ENCODE data around the gene MAN2C1. TPM values are rescaled to one million over a fixed set of nuclear protein-coding genes. Genes with fewer than 3 reads are reported as not detected.

The MAN2C1 gene
- total and polyA plus RNA-seq, 9 of the 15 experiments (the other 6 are each of a cell fraction or from before 2014, with no cell fraction given): 2.0 to 141 (median 39.9) TPM

DNA sequence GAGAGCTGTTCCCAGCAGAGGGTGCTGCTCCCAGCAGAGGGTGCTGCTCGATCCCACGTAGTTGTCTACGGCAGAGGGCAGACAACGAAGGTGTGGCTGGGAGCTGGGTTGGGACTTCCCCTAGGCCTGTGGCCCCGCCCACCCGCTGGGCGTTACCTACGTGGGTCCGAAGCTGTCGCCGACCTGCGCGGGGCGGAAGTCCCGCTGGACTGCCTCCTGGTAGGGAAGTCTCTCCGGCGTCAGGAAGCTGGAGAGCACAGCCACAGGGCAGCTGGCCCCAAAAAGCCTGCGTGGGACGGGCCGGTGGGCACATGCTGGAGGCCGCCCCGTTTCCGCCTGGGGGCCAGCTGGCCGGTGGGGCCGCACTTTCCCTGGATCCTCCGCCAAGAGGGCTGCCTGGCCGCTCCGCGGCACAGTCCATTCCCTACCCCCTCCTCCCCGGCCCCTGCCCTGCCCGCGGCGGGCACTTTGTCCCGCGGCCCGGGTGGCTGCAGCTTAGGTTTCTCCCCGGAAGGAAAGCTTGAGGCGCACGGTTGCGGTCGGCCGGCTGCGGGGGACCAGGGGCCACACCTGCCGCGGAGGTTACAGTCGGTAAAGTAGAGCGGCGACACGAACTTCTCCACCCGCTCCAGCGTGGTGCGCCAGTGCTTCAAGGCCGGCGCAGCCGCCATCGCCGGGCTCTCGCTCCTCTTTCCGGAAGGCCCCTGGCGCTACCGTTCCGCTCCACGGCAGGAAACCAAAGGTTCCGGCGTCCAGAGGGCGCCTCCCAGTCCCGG, at the start of gene MAN2C1 (continued):
- TF ChIP-seq KDM2B (CRISPR knock-in tag; IDR thresholded peaks at IDR 0.05): no peak
- TF ChIP-seq SMC3 (conservative IDR thresholded peaks at IDR 0.05; ENCODE audit: insufficient read depth, low read depth, low read length): peak; percentile 88
- TF ChIP-seq, protein P1, sequence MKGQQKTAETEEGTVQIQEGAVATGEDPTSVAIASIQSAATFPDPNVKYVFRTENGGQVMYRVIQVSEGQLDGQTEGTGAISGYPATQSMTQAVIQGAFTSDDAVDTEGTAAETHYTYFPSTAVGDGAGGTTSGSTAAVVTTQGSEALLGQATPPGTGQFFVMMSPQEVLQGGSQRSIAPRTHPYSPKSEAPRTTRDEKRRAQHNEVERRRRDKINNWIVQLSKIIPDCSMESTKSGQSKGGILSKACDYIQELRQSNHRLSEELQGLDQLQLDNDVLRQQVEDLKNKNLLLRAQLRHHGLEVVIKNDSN (CRISPR knock-in tag; IDR thresholded peaks at IDR 0.05): peak; percentile 36
- TF ChIP-seq, protein P2, sequence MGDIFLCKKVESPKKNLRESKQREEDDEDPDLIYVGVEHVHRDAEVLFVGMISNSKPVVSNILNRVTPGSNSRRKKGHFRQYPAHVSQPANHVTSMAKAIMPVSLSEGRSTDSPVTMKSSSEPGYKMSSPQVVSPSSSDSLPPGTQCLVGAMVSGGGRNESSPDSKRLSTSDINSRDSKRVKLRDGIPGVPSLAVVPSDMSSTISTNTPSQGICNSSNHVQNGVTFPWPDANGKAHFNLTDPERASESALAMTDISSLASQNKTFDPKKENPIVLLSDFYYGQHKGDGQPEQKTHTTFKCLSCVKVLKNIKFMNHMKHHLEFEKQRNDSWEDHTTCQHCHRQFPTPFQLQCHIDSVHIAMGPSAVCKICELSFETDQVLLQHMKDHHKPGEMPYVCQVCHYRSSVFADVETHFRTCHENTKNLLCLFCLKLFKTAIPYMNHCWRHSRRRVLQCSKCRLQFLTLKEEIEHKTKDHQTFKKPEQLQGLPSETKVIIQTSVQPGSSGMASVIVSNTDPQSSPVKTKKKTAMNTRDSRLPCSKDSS (IDR thresholded peaks at IDR 0.05; ENCODE audit: low read depth, partially characterized antibody): no peak
- no peak for TF ChIP-seq ZBTB8A (IDR thresholded peaks at IDR 0.05; ENCODE audit: partially characterized antibody)
- TF ChIP-seq ZNF165 (CRISPR knock-in tag; IDR thresholded peaks at IDR 0.05; ENCODE audit: borderline replicate concordance): no peak
- no peak for TF ChIP-seq PPARD (CRISPR knock-in tag; IDR thresholded peaks at IDR 0.05)
- no peak for TF ChIP-seq GATA2 (CRISPR knock-in tag; IDR thresholded peaks at IDR 0.05)
- no peak; the same call in 1 of the 2 replicates for TF ChIP-seq SRSF1 (IDR thresholded peaks at IDR 0.05; ENCODE audit: low read depth, low read length)
- no peak for TF ChIP-seq SMARCC2 (IDR thresholded peaks at IDR 0.05; ENCODE audit: low read depth)
- TF ChIP-seq ZNF431 (CRISPR knock-in tag; IDR thresholded peaks at IDR 0.05): 0 out of 2 replicates have a peak, but pooled peaks have one; percentile 15
- no peak for TF ChIP-seq HLTF (IDR thresholded peaks at IDR 0.05)
- TF ChIP-seq ZNF146 (CRISPR knock-in tag; IDR thresholded peaks at IDR 0.05; ENCODE audit: unreplicated experiment): no peak
- TF ChIP-seq, protein P3, sequence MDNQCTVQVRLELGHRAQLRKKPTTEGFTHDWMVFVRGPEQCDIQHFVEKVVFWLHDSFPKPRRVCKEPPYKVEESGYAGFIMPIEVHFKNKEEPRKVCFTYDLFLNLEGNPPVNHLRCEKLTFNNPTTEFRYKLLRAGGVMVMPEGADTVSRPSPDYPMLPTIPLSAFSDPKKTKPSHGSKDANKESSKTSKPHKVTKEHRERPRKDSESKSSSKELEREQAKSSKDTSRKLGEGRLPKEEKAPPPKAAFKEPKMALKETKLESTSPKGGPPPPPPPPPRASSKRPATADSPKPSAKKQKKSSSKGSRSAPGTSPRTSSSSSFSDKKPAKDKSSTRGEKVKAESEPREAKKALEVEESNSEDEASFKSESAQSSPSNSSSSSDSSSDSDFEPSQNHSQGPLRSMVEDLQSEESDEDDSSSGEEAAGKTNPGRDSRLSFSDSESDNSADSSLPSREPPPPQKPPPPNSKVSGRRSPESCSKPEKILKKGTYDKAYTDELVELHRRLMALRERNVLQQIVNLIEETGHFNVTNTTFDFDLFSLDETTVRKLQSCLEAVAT (IDR thresholded peaks at IDR 0.05): peak in 1 of 2 experiments; percentile 62; a peak in 1 of 4 replicates
- no peak for TF ChIP-seq ZSCAN29 (IDR thresholded peaks at IDR 0.05)
- TF ChIP-seq, protein P4, sequence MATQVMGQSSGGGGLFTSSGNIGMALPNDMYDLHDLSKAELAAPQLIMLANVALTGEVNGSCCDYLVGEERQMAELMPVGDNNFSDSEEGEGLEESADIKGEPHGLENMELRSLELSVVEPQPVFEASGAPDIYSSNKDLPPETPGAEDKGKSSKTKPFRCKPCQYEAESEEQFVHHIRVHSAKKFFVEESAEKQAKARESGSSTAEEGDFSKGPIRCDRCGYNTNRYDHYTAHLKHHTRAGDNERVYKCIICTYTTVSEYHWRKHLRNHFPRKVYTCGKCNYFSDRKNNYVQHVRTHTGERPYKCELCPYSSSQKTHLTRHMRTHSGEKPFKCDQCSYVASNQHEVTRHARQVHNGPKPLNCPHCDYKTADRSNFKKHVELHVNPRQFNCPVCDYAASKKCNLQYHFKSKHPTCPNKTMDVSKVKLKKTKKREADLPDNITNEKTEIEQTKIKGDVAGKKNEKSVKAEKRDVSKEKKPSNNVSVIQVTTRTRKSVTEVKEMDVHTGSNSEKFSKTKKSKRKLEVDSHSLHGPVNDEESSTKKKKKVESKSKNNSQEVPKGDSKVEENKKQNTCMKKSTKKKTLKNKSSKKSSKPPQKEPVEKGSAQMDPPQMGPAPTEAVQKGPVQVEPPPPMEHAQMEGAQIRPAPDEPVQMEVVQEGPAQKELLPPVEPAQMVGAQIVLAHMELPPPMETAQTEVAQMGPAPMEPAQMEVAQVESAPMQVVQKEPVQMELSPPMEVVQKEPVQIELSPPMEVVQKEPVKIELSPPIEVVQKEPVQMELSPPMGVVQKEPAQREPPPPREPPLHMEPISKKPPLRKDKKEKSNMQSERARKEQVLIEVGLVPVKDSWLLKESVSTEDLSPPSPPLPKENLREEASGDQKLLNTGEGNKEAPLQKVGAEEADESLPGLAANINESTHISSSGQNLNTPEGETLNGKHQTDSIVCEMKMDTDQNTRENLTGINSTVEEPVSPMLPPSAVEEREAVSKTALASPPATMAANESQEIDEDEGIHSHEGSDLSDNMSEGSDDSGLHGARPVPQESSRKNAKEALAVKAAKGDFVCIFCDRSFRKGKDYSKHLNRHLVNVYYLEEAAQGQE (IDR thresholded peaks at IDR 0.05; ENCODE audit: borderline replicate concordance): peak; percentile 84
- TF ChIP-seq, protein P4 (CRISPR knock-in tag; IDR thresholded peaks at IDR 0.05; ENCODE audit: low read depth): peak; percentile 64
